Natural killer cell (primary cell): ENCODE data around the gene QARS1. TPM values are rescaled to one million over a fixed set of nuclear protein-coding genes. Genes with fewer than 3 reads are reported as not detected.

Experiments
- ATAC-seq, 3 donors: fragments of 150-1000 bp in 2 of 3; fragments of 200-7000 bp in 1 of 3; cut with Tn5 transposase; 1 replicate in 1 of 3; 2 replicates in 2 of 3; pipeline ENCODE4 v1.10.0; 2021; ENCODE audit warnings: mild to moderate bottlenecking in 2 of 3, moderate library complexity in 2 of 3
- DNase-seq, 2 donors: peaks; one replicate each; pipeline versions ENCODE4 v3.0.0 to v3.0.0-alpha.2; 2013 to 2021; ENCODE audit warnings: mixed read lengths in 1 of 2
- H3K27ac ChIP-seq: one replicate; pipeline ENCODE4 v1.5.1; 2013; ENCODE audit warnings: mild to moderate bottlenecking, low read length
- H3K27me3 ChIP-seq: one replicate; pipeline ENCODE4 v1.6.1; 2013; ENCODE audit warnings: low read length; ENCODE audit not compliant: control insufficient read depth, insufficient read depth
- H3K36me3 ChIP-seq: one replicate; pipeline ENCODE4 v1.6.1; 2013; ENCODE audit warnings: low read length; ENCODE audit not compliant: control insufficient read depth, insufficient read depth
- H3K4me1 ChIP-seq: one replicate; pipeline ENCODE4 v1.6.1; 2013; ENCODE audit warnings: low read length; ENCODE audit not compliant: control insufficient read depth, insufficient read depth
- H3K4me3 ChIP-seq: one replicate; pipeline ENCODE4 v1.5.1; 2013; ENCODE audit warnings: low read length
- H3K9me3 ChIP-seq: one replicate; pipeline ENCODE4 v1.6.1; 2013; ENCODE audit warnings: low read length; ENCODE audit not compliant: control insufficient read depth, insufficient read depth
- H3K27ac Mint-ChIP-seq, 2 donors: one replicate each; pipeline ENCODE4 v1.8.0; 2022; ENCODE audit warnings: mild to moderate bottlenecking in 2 of 2, mixed read lengths in 2 of 2, moderate library complexity in 1 of 2
- H3K27me3 Mint-ChIP-seq, 2 donors: one replicate each; pipeline ENCODE4 v1.8.0; 2022; ENCODE audit warnings: low read depth in 2 of 2, mixed read lengths in 2 of 2
- H3K36me3 Mint-ChIP-seq: one replicate; pipeline ENCODE4 v1.8.0; 2022; ENCODE audit warnings: mixed read lengths
- H3K4me1 Mint-ChIP-seq, 2 donors: one replicate each; pipeline ENCODE4 v1.8.0; 2022; ENCODE audit warnings: mixed read lengths in 2 of 2
- H3K4me3 Mint-ChIP-seq: one replicate; pipeline ENCODE4 v1.8.0; 2022; ENCODE audit warnings: mild to moderate bottlenecking, moderate library complexity, mixed read lengths
- H3K9me3 Mint-ChIP-seq, 2 donors: one replicate each; pipeline ENCODE4 v1.8.0; 2022; ENCODE audit warnings: mixed read lengths in 2 of 2
- CTCF ChIP-seq: fragments of 200-600 bp; IDR thresholded peaks from one replicate; pipeline ENCODE4 v1.8.0; 2022; ENCODE audit warnings: antibody characterized with exemption
- WGBS: methylation state at CpG from one replicate; pipeline ENCODE4 v1.1.7; 2013; ENCODE audit warnings: missing lambda C conversion rate; ENCODE audit not compliant: insufficient coverage; 5-methylcytosine and 5-hydroxymethylcytosine counted together
- intact Hi-C: fragments of 100-400 bp; cut with micrococcal nuclease; formaldehyde crosslinking; loops from one replicate; pipeline ENCODE4 v1.14.2; 2022
- total RNA-seq, 4 donors: library from RNA; stranded (reverse); fragments of 120-200 nt in 1 of 4; gene quantifications; one replicate each; pipeline versions ENCODE4 v1.2.3 to v1.2.4, GENCODE V29; 2013 to 2022

Gene QARS1
- total RNA-seq, 3 donors from 2014 or later (not counting 1 experiment from before 2014, with no cell fraction given): 250 to 280 (median 258) TPM

GRCh38 chr3:49119036-49119435 lies 14.5 kb upstream of the QARS1 start:
- H3K27ac ChIP-seq: no peak overlapping the region

GRCh38 chr3:49112262-49112661 lies 7.7 kb upstream of the QARS1 start:
- peaks cover 0 to 5% of the 10 kb centered on the region in 2 donors for H3K4me1 Mint-ChIP-seq
- H3K27ac Mint-ChIP-seq: no peak overlapping the region
- no peaks in the 10 kb centered on the region for H3K36me3 Mint-ChIP-seq
- DNase-seq: no peak
- Histone ChIP-seq H3K9me3 (no peaks in the 10 kb centered on the region), H3K4me1 (no peaks in the 10 kb centered on the region), H3K36me3 (peaks cover 81% of the 10 kb centered on the region), H3K4me3 (no peak overlapping the region), H3K27me3 (no peaks in the 10 kb centered on the region), H3K27ac (no peak overlapping the region)
- H3K27me3 Mint-ChIP-seq: no peaks in the 10 kb centered on the region
- no peaks in the 10 kb centered on the region for H3K9me3 Mint-ChIP-seq
- intact Hi-C loops: no loop called here
- H3K4me3 Mint-ChIP-seq: no peak overlapping the region
- no peak for TF ChIP-seq CTCF
- 96% methylated on average over 14 of the region's 14 CpGs for WGBS
- ATAC-seq: no peak

More at GRCh38 chr3:49119036-49119435, 14.5 kb upstream of the QARS1 start:
- no peak overlapping the region for H3K4me3 ChIP-seq
- DNase-seq (no peak), ATAC-seq (no peak)
- no peak for TF ChIP-seq CTCF
- Mint-ChIP-seq H3K27me3 (no peaks in the 10 kb centered on the region), H3K4me3 (peak overlapping the region; percentile 28), H3K36me3 (no peaks in the 10 kb centered on the region), H3K4me1 (peaks cover 5 to 12% of the 10 kb centered on the region in 2 donors), H3K9me3 (no peaks in the 10 kb centered on the region), H3K27ac (peak overlapping the region in 1 of 2 donors; percentile 87)
- H3K27me3 ChIP-seq: no peaks in the 10 kb centered on the region
- 97% methylated on average over 10 of the region's 10 CpGs for WGBS
- H3K36me3 ChIP-seq: peaks cover 41% of the 10 kb centered on the region
- intact Hi-C loops: no loop called here
- no peaks in the 10 kb centered on the region for H3K9me3 ChIP-seq
- H3K4me1 ChIP-seq: peaks cover 24% of the 10 kb centered on the region

- intact Hi-C loops: no loop called here
- TF ChIP-seq CTCF: no peak
- Mint-ChIP-seq H3K27ac (no peak overlapping the region), H3K27me3 (no peaks in the 10 kb centered on the region), H3K4me3 (no peak overlapping the region), H3K36me3 (no peaks in the 10 kb centered on the region), H3K4me1 (peaks cover 0 to 5% of the 10 kb centered on the region in 2 donors), H3K9me3 (no peaks in the 10 kb centered on the region)
- Histone ChIP-seq H3K4me3 (no peak overlapping the region), H3K27ac (no peak overlapping the region), H3K27me3 (no peaks in the 10 kb centered on the region), H3K36me3 (peaks cover 72% of the 10 kb centered on the region), H3K9me3 (no peaks in the 10 kb centered on the region), H3K4me1 (no peaks in the 10 kb centered on the region)
- 97% methylated on average over 6 of the region's 6 CpGs for WGBS
- DNase-seq: no peak
- ATAC-seq: no peak
Observed at GRCh38 chr3:49111347-49111746, 6.8 kb upstream of the QARS1 start.

GRCh38 chr3:49110780-49111179 lies 6.2 kb upstream of the QARS1 start:
- intact Hi-C loops: no loop called here
- H3K4me3 Mint-ChIP-seq: no peak overlapping the region
- no peak for TF ChIP-seq CTCF
- H3K9me3 Mint-ChIP-seq: no peaks in the 10 kb centered on the region
- DNase-seq (no peak), ATAC-seq (no peak)
- H3K4me1 Mint-ChIP-seq: peaks cover 3 to 7% of the 10 kb centered on the region in 2 donors
- no peak overlapping the region for H3K27ac Mint-ChIP-seq
- Histone ChIP-seq H3K4me1 (no peaks in the 10 kb centered on the region), H3K9me3 (no peaks in the 10 kb centered on the region), H3K4me3 (no peak overlapping the region), H3K27me3 (no peaks in the 10 kb centered on the region), H3K27ac (no peak overlapping the region), H3K36me3 (peaks cover 66% of the 10 kb centered on the region)
- WGBS: 97% methylated on average over 13 of the region's 13 CpGs
- no peaks in the 10 kb centered on the region for H3K27me3 Mint-ChIP-seq
- H3K36me3 Mint-ChIP-seq: no peaks in the 10 kb centered on the region
